NCI-H2171 (cell line): ENCODE data around the gene SERPINA6.
"Not testable (repeated sequence)": the region's sequence is repeated elsewhere in the genome, so short reads cannot be mapped to it uniquely, and the experiment has no call there.

ENCODE experiments used
- DNase-seq: peaks from one replicate; lab custom pipeline; 2025; lab: John Stamatoyannopoulos, UW

Gene SERPINA6

GRCh38 chr14:94354190-94354589 is 31.1 kb upstream of the SERPINA6 start:
- not testable (repeated sequence) for DNase-seq

DNA sequence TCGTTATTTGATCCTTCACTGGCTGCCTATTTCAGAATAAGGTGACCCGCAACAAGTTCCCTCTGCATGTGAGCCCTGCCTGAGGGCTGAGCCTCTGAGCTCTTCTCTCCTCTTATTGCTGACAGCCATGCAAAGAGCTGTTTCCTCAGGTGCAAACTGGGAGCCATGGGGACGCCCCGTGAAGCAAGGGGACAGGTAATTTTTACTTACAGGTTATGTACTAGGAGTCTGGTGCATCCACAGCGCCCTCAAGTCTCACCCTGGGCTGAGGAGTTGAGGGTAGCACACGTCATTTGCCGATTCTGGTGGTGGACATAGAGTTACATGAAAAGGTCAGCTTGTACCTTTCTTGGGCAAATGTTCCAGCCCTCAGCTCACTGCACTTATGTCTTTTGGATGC is 26.1 kb upstream of the SERPINA6 start:
- DNase-seq, result no peak

DNA sequence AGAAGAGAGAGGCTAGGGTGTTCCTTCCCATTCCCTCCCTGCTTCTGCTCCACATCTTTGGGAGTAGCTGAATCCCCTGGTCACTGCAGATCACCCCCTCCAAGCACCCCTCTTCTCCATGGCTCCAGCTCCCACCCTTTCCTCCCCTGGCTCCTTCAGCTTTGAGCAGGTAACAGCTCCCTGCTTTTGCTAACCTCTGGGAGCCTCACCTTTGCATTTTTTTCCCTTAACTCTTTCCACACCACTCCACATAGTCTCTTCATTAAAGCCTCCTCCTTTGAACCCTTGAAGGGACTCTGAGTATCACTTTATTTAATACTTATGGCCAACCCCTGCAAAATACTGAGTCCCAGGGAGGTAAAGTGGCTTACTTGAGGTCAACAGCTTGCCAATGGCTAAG is 25.7 kb upstream of the SERPINA6 start:
- no peak for DNase-seq

GRCh38 chr14:94346841-94347240 is 23.7 kb upstream of the SERPINA6 start:
- no peak for DNase-seq

- not testable (repeated sequence) for DNase-seq
Measured at GRCh38 chr14:94346065-94346786, 23.1 kb upstream of the SERPINA6 start.

DNA sequence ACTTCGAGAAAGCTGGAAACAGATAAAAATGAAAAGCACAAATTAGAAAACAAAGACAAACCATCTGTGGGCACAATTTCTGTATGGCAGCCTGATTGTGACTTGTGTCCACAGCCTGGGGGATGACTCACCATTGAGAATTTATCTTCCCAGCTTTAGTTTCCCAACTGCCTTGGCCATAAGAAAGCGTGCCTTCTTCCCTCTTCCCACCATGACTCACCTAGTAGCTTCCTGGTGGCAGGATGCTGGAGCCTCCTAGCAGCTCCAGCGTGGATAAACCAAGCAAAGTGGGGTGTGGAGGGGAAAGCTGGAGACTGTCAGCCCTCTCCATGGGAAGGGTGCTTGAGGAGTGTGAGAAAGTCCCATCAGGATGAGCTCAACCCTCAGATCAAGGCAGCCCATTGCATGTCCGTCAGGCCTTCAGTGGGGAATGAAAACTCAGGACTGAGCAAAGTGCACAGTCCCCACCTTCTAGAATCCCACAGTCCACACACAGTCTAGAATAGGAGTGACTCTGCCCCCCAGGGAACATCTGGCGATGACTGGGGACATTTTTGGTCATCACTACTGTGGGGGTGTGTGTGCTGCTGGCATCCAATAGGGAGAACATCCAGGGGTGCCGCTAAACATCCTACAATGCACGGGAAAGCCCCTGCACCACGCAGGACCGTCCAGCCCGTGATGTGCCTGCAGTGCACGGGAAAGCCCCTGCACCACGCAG is 22.4 kb upstream of the SERPINA6 start:
- DNase-seq, result no peak

GRCh38 chr14:94344389-94344788 is 21.3 kb upstream of the SERPINA6 start:
- no peak for DNase-seq

DNA sequence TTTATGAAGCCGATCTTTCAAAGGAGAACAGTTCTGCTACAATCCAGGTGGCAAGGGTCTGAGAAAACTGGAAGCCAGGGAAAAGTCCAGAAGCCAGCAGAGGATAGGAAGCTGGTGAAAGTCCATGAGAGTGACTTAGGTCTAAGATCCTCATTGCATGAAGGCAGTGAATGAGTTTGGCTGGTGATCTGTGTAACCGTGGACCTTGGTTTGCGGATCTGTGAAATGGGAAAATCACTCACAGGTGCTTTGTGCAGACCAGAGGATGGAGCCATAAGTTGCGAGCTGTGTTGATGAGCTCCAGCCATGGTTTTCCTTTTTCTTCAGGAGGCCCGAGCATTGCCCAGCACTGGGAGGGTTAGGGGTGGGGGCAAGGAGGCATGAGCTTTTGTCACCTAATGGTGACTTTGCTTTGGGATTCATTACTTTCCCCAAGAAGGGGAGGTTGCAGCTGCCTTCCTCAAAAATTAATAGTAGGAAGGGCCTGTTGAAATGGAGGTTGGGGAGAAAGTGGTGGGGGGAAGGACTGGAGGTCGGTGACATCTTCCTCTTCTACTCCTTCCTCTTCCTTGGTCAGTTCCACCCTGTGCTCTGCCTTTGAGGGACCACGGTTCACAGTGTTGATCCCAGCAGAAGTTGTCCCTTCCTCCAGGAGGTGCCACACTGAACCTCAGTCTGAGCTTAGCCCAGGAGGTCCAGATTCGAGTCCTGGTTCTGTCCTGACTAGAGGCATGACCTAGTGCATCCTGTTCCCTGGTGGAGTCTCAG is 20.3 kb upstream of the SERPINA6 start:
- no peak for DNase-seq

DNA sequence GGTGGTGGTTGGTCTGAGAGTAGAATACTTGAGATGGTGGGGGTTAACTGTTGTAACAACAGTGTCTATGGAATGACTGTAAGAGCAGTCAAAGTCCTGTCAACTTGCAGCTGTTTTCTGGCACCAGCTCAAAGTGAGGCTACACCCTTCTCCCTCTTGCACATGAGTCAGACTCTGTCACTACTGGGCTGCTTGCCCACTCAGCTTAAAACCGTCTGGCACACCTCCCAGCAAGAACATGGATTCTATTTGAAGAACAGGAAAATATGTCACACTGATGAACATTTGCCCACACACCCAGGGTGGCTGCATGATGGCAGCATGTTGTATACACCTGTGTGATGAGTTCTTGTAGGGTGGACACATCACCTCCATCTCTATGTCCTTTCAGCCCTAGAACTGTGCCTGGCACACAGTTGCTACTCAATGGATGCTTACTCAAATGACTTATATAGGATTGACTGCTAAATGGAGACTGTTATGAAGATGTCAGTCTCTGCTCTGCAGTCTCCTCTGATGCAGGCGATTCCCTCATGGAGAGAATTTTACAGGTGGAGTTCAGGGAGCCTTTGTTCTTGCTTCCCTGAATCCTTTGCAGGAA is 19.3 kb upstream of the SERPINA6 start:
- peak; percentile 57 for DNase-seq

- no peak for DNase-seq
Measured at GRCh38 chr14:94341656-94342333, 18.7 kb upstream of the SERPINA6 start.

DNA sequence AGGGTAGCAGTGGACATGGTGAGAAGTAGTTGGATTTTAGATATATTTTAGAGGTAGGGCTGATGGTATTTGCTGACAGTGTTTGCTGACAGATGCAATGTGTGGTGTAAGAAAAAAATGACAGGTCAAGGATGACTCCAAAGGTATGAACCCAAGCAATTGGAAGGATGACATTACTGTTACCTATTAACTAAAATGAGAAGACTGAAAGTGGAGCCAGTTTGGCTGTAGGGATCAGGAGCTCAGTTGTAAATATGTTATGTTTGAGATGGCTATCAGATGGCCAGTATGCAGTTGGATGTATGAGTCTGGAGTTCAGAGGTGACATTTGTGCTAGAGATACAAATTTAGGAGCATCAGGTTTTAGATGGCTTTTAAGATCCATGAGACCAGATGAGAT is 17.4 kb upstream of the SERPINA6 start:
- no peak for DNase-seq

DNA sequence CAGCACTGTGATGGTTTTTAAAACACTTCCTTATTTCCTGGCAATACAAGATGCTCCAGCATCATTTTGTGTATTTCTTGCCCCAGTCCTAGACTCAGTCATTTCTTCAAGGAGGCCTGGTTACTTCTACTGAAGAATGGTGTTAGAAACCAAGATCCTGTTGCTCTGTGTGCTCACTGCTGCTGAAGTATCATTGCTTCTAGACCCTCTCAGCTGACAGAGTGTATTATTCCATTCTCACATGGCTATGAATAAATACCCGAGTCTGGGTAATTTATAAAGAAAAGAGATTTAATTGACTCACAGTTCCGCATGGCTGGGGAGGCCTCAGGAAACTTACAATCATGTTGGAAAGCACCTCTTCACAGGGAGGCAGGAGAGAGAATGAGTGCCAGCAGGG is 14.9 kb upstream of the SERPINA6 start:
- DNase-seq, result no peak

GRCh38 chr14:94337274-94337673 is 14.1 kb upstream of the SERPINA6 start:
- no peak for DNase-seq

- no peak for DNase-seq
Measured at GRCh38 chr14:94334872-94335271, 11.7 kb upstream of the SERPINA6 start.

DNA sequence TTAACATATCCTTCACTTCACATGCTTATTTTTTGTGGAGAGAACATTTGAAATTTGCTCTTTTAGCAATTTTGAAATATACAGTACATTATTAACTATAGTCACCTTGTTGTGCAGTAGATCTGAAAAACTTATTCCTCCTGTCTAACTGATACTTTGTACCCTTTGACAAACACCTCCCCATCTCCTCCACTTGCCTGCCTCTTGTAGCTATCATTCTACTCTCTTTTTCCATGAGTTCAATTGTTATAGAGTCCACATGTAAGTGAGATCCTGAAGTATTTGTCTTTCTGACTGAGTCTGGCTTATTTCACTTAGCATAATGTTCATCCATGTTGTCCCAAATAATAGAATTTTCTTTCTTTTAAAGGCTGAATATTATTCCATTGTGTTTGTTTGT is 9.5 kb upstream of the SERPINA6 start:
- no peak for DNase-seq

DNA sequence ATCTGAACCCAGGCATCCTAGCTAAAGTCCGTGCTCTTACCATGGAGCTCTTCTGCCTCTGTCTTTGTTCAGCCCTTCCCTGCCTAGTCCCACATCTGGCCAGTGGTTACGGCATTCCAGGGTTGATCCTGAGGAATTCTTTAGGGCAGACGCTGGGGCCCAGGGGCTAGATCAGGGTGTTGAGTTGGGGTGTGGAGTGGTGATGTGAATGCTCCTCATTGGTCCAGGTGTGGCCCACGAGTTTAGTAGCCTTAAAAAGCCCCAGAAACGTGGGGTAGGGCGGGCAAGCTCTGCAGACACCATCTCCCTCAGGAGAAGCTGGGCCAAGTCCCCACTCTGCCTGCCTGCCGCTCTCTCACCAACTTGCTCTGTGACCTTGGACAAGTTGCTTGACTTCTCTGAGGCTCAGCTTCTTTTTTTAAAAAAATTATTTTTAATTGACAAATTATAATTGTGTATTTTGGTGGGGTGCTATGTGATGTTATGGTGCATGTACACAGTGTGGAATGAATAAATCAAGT is 9.0 kb upstream of the SERPINA6 start:
- DNase-seq, result no peak

GRCh38 chr14:94331462-94331861 is 8.3 kb upstream of the SERPINA6 start:
- DNase-seq, result no peak

GRCh38 chr14:94330857-94331256 is 7.7 kb upstream of the SERPINA6 start:
- DNase-seq, result no peak

GRCh38 chr14:94330432-94330831 is 7.3 kb upstream of the SERPINA6 start:
- DNase-seq, result no peak

- DNase-seq, result no peak
Measured at GRCh38 chr14:94329857-94330256, 6.7 kb upstream of the SERPINA6 start.

GRCh38 chr14:94328196-94328595 is 5.1 kb upstream of the SERPINA6 start:
- no peak for DNase-seq
